Measurements from ENCODE around the gene RYR2.

RYR2 gene

DNA sequence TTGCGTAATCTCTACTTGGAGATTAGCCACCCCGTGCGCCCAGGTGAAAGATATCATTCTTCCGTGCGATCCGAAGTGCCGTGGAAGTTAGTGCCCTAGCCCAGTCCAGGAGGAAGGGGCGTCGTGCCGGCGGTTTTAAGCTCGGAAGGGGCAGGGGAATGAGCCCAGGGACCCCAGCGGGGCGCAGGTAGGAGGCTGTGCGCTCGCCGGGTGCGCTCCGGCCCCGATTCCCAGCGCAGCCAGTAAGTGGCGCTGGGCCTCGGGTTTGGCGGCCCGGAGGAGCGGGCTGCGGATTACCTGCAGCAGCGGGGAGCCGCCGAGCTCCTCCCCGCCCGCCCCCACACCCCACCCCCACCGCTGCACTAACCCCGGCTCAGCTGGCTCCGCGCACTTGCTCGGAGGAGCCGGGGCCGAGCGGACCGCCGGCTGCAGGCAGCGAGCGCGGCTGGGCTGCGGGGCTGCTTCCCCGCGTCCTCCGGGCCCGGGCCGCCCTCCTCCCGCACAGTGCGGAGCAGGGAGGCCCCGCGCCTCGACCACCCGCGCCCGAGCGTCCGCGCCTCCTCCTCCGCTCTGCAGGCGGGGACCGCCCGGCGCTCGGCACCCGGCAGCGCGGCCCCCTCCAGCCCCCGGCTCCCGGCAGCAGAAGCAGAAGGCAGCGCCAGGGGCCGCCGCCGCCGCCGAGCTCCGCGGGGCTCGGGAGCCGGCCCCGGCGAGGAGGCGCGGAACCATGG, at the start of gene RYR2:
Gene RYR2, plus strand, starts transcription at position 390 of the 731 bp plus-strand sequence. Its CDS starts 338 bp downstream, at position 728.
- peak within 1 kb of the TSS in 1 of 2 donors; percentile 43 for H3K4me3 ChIP-seq (replicated peaks in 1 of 2; ENCODE audit: low read depth in 2 of 2, low read length in 2 of 2)
- peak in 1 of 2 donors; percentile 32 for DNase-seq (ENCODE audit: low read depth in 2 of 2)
- TF ChIP-seq, protein P1, sequence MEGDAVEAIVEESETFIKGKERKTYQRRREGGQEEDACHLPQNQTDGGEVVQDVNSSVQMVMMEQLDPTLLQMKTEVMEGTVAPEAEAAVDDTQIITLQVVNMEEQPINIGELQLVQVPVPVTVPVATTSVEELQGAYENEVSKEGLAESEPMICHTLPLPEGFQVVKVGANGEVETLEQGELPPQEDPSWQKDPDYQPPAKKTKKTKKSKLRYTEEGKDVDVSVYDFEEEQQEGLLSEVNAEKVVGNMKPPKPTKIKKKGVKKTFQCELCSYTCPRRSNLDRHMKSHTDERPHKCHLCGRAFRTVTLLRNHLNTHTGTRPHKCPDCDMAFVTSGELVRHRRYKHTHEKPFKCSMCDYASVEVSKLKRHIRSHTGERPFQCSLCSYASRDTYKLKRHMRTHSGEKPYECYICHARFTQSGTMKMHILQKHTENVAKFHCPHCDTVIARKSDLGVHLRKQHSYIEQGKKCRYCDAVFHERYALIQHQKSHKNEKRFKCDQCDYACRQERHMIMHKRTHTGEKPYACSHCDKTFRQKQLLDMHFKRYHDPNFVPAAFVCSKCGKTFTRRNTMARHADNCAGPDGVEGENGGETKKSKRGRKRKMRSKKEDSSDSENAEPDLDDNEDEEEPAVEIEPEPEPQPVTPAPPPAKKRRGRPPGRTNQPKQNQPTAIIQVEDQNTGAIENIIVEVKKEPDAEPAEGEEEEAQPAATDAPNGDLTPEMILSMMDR (IDR thresholded peaks at IDR 0.05; ENCODE audit: low read depth, low read length): peak; percentile 3

DNA sequence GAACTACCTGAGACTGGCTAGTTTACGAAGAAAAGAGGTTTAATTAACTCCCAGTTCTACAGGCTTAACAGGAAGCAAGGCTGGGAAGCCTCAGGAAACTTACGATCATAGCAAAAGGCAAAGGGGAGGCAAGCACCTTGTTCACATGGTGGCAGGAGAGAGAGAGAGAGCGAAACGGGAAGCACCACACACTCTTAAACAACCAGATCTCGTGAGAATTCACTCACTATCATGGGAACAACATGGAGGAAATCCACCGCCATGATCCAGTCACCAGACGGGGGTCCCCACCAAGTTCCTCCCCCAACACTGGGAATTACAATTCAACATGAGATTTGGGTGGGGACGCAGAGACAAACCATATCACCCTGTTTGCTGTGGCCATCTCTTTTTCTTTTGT, 49.5 kb upstream of the RYR2 start:
- DNase-seq (ENCODE audit: low read depth in 2 of 2): no peak
- H3K4me3 ChIP-seq (replicated peaks in 1 of 2; ENCODE audit: low read depth in 2 of 2, low read length in 2 of 2): no peak overlapping the region
- TF ChIP-seq, protein P1 (IDR thresholded peaks at IDR 0.05; ENCODE audit: low read depth, low read length): no peak

DNA sequence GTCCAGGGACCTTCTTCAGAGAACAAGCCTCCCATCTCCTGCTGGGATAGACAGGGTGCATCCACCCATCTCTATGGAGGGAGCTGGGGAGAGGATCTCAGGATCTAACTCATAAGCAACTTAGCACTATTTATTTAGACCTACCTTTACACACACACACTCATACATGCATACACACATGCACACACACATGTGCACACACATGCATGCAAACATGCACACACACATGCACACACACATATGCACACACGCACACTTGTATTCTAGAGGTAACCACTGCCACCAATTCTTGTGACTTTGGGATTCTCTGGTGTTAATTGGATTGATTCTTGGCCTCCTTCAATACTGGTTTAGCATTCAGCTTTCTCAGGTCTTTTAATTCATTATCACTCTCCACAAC, 47.5 kb upstream of the RYR2 start:
- TF ChIP-seq, protein P1 (IDR thresholded peaks at IDR 0.05; ENCODE audit: low read depth, low read length): no peak
- DNase-seq (ENCODE audit: low read depth in 2 of 2): no peak
- H3K4me3 ChIP-seq (replicated peaks in 1 of 2; ENCODE audit: low read depth in 2 of 2, low read length in 2 of 2): no peak overlapping the region

DNA sequence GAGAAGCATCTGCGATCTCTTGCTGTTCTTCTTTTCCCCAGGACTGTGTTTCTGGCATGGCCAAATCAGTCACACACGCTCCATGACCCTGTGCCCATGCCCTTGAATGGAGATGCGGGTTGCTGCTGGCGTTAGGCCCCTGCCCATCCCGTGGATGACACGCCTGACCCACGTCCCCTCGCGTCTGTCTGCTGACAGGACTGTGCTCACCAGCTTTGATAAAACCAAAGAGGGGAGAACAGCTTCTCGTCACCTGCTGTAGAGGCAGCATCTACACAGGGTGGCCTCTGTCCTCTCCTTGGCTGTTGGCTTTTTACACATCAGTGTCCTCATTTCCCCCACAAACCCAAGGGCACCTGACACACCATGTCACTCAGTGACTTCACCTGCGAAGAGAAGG, 44.6 kb upstream of the RYR2 start:
- TF ChIP-seq, protein P1 (IDR thresholded peaks at IDR 0.05; ENCODE audit: low read depth, low read length): no peak
- H3K4me3 ChIP-seq (replicated peaks in 1 of 2; ENCODE audit: low read depth in 2 of 2, low read length in 2 of 2): no peak overlapping the region
- no peak for DNase-seq (ENCODE audit: low read depth in 2 of 2)

DNA sequence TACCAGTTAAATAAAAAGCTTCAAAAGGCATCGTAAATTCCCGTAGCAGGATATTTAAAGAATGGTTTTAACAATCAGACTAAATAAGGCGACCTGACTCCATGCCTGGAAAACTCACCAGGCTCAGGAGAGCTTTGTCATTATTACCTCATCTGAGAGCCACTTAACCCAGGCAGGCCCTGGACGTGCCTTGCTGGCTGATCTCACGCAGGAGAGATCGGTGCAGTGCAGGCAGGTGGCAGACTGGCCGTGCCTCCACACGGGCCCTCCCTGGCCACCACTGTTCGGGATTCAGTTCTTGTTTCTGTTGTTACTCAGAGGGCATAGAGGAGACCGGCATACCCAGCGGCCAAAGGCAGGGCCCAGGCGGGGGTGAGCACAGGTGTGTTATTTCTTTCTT, 44.1 kb upstream of the RYR2 start:
- TF ChIP-seq, protein P1 (IDR thresholded peaks at IDR 0.05; ENCODE audit: low read depth, low read length): no peak
- H3K4me3 ChIP-seq (replicated peaks in 1 of 2; ENCODE audit: low read depth in 2 of 2, low read length in 2 of 2): no peak overlapping the region
- DNase-seq (ENCODE audit: low read depth in 2 of 2): no peak

DNA sequence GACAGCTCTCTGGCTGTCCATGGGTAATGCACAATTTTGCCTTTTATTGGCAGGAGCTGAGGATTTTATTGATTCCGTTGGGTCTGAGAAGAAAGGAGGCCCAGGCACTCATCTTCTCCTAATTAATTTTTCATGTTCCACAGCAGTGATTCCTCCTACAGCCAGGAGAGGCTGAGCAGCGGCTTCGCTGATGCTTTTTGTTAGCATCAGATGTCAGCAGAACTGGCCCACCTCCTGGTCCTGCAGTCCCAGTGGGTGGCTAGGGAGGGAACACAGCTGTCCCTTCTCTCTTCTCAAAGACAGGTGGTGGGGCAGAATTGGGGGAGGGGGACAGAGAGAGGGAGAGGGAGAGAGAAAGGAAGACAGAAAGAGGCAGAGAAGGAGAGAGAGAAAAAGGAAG, 43.4 kb upstream of the RYR2 start:
- no peak overlapping the region for H3K4me3 ChIP-seq (replicated peaks in 1 of 2; ENCODE audit: low read depth in 2 of 2, low read length in 2 of 2)
- TF ChIP-seq, protein P1 (IDR thresholded peaks at IDR 0.05; ENCODE audit: low read depth, low read length): no peak
- no peak for DNase-seq (ENCODE audit: low read depth in 2 of 2)

DNA sequence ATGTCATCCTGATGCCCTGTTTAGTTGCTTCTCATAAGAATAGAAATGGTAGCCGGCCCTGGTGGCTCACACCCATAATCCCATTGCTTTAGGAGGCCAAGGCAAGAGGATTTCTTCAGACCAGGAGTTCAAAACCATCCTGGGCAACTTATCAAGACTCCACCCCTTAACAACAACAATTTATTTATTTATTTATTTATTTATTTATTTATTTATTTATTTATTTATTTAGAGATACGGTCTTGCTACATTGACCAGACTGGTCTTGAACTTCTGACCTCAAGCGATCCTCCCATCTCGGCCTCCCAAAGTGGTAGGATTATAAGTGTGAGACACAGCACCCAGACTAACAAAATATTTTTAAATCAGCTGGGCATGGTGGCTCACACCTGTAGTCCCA, 41.8 kb upstream of the RYR2 start:
- H3K4me3 ChIP-seq (replicated peaks in 1 of 2; ENCODE audit: low read depth in 2 of 2, low read length in 2 of 2): no peak overlapping the region

More for the DNA sequence above, 41.8 kb upstream of the RYR2 start:
- no peak for DNase-seq (ENCODE audit: low read depth in 2 of 2)
- TF ChIP-seq, protein P1 (IDR thresholded peaks at IDR 0.05; ENCODE audit: low read depth, low read length): no peak

All from cardiac fibroblast (primary cell).